Heart left ventricle (tissue), 16 donors: ENCODE data around the gene C4orf46. TPM values are rescaled to one million over a fixed set of nuclear protein-coding genes. Genes with fewer than 3 reads are reported as not detected.

Experiments
- ATAC-seq, 4 donors: fragments of 200-7000 bp; cut with Tn5 transposase; one replicate each; pipeline ENCODE4 v1.9.1; 2020 to 2022; ENCODE audit warnings: moderate library complexity in 4 of 4, mild to moderate bottlenecking in 3 of 4, moderate number of reproducible peaks in 1 of 4
- DNase-seq, 5 donors: peaks; one replicate each; pipeline ENCODE4 v3.0.0-alpha.2; 2020
- H3K27ac ChIP-seq, 12 donors: fragments of 200-600 bp; sonication (generic) in 4 of 12; one replicate each; pipeline versions ENCODE4 v1.5.0 to v1.8.0; 2016 to 2022; ENCODE audit warnings: mild to moderate bottlenecking in 2 of 12
- H3K27me3 ChIP-seq, 9 donors: fragments of 200-600 bp; sonication (generic) in 2 of 9; one replicate each; pipeline versions ENCODE4 v1.5.1 to v1.8.0; 2016 to 2022; ENCODE audit warnings: mild to moderate bottlenecking in 3 of 9
- H3K36me3 ChIP-seq, 9 donors: fragments of 200-600 bp; sonication (generic) in 2 of 9; one replicate each; pipeline versions ENCODE4 v1.5.0 to v1.8.0; 2018 to 2022; ENCODE audit warnings: mild to moderate bottlenecking in 2 of 9
- H3K4me1 ChIP-seq, 12 donors: fragments of 200-600 bp; sonication (generic) in 4 of 12; one replicate each; pipeline versions ENCODE4 v1.5.0 to v1.8.0; 2016 to 2022; ENCODE audit warnings: mild to moderate bottlenecking in 3 of 12
- H3K4me3 ChIP-seq, 12 donors: fragments of 200-600 bp; sonication (generic) in 4 of 12; one replicate each; pipeline versions ENCODE4 v1.5.0 to v1.8.0; 2017 to 2022; ENCODE audit warnings: mild to moderate bottlenecking in 9 of 12, moderate library complexity in 4 of 12
- H3K9me3 ChIP-seq, 12 donors: fragments of 200-600 bp; sonication (generic) in 4 of 12; one replicate each; pipeline versions ENCODE4 v1.5.0 to v1.8.0; 2016 to 2022; ENCODE audit warnings: mild to moderate bottlenecking in 1 of 12
- POLR2A ChIP-seq, 2 donors: fragments of 450-650 bp; IDR thresholded peaks; one replicate each; pipeline ENCODE4 v1.6.1; 2017; ENCODE audit warnings: antibody characterized with exemption in 2 of 2, mild to moderate bottlenecking in 2 of 2, moderate library complexity in 2 of 2
- WGBS, 4 donors: extraction: QIAGEN DNeasy Blood & Tissue Kit in 2 of 4; methylation state at CpG; one replicate each; pipeline versions ENCODE4 v1.1.5 to v1.1.7; 2013 to 2018; 5-methylcytosine and 5-hydroxymethylcytosine counted together
- intact Hi-C, 10 donors: fragments of 100-400 bp; cut with DNase I; formaldehyde crosslinking; loops; one replicate each; pipeline versions ENCODE4 v1.11.1 to v1.14.2; 2022
- polyA plus RNA-seq, 2 donors: library from polyadenylated mRNA; stranded (reverse); fragments of 200-250 nt; gene quantifications; one replicate each; pipeline ENCODE4 v1.2.3, GENCODE V29; 2013
- total RNA-seq, 9 donors: library from RNA; depleted of rRNA in 2 of 9; stranded (reverse); fragments of >200 nt in 2 of 9; fragmentation: NEBNext Ultra II Directional in 3 of 9; extraction: Animal tissue kit (Norgen Biotek cat#: 25700) in 3 of 9; gene quantifications; one replicate each; pipeline versions ENCODE4 v1.1.0 to v1.2.4, GENCODE V29; 2016 to 2023
- TF ChIP-seq, protein P1 (sequence below), 12 donors: fragments of 200-600 bp; sonication (generic) in 4 of 12; IDR thresholded peaks; one replicate each; pipeline versions ENCODE4 v1.5.0 to v1.8.0; 2018 to 2022; ENCODE audit warnings: antibody characterized with exemption in 12 of 12, mild to moderate bottlenecking in 5 of 12
- donor health status: ischemic (EF 13 %, LVEDD 7.1; RV severe dilation, severe dysfunction).
- donor health status: healthy with polysubstance abuse.
- donor health status: DM: no; HTN: yes; CAD: no.
- donor health status: DM: no; HTN: no; CAD: no.
- donor health status: ischemic (EF 25% LVEDD 6.9; RV normal size, moderate dysfunction).
- donor health status: ischemic (EF 25% LVEDD 5.7; RV mildly dilated, moderate dysfunction).
- donor health status: healthy.
- donor health status: DM: yes; HTN: yes; CAD: no.
- donor health status: ischemic (EF 35%, LVEDD 5.7; RV mildly dilated, moderate dysfunction).
- donor health status: nonischemic (EF 11% LVEDD 7.7; RV severe dilation, severe dysfunction).
- donor health status: DM: yes; HTN: yes; CAD: no.
- donor health status: PGD.
- donor health status: ischemic (EF 29% LVEDD 5.4; RV normal size, mild dysfunction).
- donor health status: nonischemic (EF 23%, LVEDD 6.1; RV moderate dilation, normal function).

Gene C4orf46
- total and polyA plus RNA-seq, 11 donors, result 2.0 to 8.1 (median 4.1) TPM

- Histone ChIP-seq H3K4me3 (no peak overlapping the region), H3K27ac (no peak overlapping the region), H3K27me3 (no peaks in the 10 kb centered on the region), H3K9me3 (no peaks in the 10 kb centered on the region), H3K4me1 (no peaks in the 10 kb centered on the region), H3K36me3 (peaks cover 0 to 100% (median 99%) of the 10 kb centered on the region in 9 donors)
- no peak for DNase-seq
- no peak for TF ChIP-seq POLR2A (IDR thresholded peaks at IDR 0.05)
- TF ChIP-seq, protein P1, sequence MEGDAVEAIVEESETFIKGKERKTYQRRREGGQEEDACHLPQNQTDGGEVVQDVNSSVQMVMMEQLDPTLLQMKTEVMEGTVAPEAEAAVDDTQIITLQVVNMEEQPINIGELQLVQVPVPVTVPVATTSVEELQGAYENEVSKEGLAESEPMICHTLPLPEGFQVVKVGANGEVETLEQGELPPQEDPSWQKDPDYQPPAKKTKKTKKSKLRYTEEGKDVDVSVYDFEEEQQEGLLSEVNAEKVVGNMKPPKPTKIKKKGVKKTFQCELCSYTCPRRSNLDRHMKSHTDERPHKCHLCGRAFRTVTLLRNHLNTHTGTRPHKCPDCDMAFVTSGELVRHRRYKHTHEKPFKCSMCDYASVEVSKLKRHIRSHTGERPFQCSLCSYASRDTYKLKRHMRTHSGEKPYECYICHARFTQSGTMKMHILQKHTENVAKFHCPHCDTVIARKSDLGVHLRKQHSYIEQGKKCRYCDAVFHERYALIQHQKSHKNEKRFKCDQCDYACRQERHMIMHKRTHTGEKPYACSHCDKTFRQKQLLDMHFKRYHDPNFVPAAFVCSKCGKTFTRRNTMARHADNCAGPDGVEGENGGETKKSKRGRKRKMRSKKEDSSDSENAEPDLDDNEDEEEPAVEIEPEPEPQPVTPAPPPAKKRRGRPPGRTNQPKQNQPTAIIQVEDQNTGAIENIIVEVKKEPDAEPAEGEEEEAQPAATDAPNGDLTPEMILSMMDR (IDR thresholded peaks at IDR 0.05), result peak in 3 of 12 donors; percentile 10 to 36 (median 30)
- WGBS, 4 donors, result 56 to 80% (median 74%) methylated on average over 1 of the region's 1 CpG
- intact Hi-C loops, result no loop called here
- ATAC-seq, result peak in 1 of 4 donors; percentile 24
These were observed 39.1 kb upstream of the C4orf46 start for GRCh38 chr4:158710814-158711213.

GRCh38 chr4:158704274-158704673 lies 32.6 kb upstream of the C4orf46 start:
- ATAC-seq (no peak), DNase-seq (no peak)
- no peak overlapping the region for H3K4me3 ChIP-seq
- H3K27ac ChIP-seq, result no peak overlapping the region
- H3K36me3 ChIP-seq, result peaks cover 0 to 98% (median 70%) of the 10 kb centered on the region in 9 donors
- H3K4me1 ChIP-seq, result no peaks in the 10 kb centered on the region
- H3K9me3 ChIP-seq, result no peaks in the 10 kb centered on the region
- no peaks in the 10 kb centered on the region for H3K27me3 ChIP-seq
- TF ChIP-seq POLR2A (IDR thresholded peaks at IDR 0.05), result no peak
- TF ChIP-seq, protein P1 (IDR thresholded peaks at IDR 0.05), result no peak
- intact Hi-C loops, result no loop called here
- 92 to 94% (median 93%) methylated on average over 4 of the region's 4 CpGs for WGBS, 4 donors

DNA sequence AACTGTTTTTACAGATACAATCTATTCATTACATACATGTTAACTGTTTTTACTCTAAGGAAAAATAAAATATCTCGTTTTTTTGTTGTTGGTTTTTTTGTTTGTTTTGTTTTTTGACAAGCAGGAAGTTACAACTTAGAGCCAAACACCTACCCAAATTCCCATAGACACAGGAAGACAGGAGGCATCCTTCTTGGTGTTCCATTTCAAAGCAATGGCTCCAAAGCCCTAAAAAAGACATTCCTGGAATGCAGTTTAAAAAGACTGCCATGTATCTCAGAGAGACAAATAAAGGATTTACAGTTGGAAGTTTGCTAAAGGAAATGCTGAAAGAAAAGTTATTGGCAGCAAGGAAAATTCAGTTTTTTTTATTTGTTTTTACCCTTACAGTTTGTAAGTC lies 17.1 kb upstream of the C4orf46 start:
- no peaks in the 10 kb centered on the region for H3K9me3 ChIP-seq
- intact Hi-C loops, result no loop called here
- no peak overlapping the region for H3K4me3 ChIP-seq
- H3K27ac ChIP-seq, result no peak overlapping the region
- DNase-seq (no peak), ATAC-seq (no peak)
- H3K27me3 ChIP-seq, result no peaks in the 10 kb centered on the region
- peaks cover 0 to 97% (median 44%) of the 10 kb centered on the region in 9 donors for H3K36me3 ChIP-seq
- no peak for TF ChIP-seq POLR2A (IDR thresholded peaks at IDR 0.05)
- TF ChIP-seq, protein P1 (IDR thresholded peaks at IDR 0.05), result no peak
- H3K4me1 ChIP-seq, result no peaks in the 10 kb centered on the region
- WGBS, 4 donors, result 65 to 75% (median 68%) methylated on average over 1 of the region's 1 CpG

GRCh38 chr4:158682066-158682465 lies 10.4 kb upstream of the C4orf46 start:
- H3K9me3 ChIP-seq, result no peaks in the 10 kb centered on the region
- no peak for DNase-seq
- 26 to 49% (median 36%) methylated on average over 2 of the region's 2 CpGs for WGBS, 4 donors
- H3K4me1 ChIP-seq, result peaks cover 0 to 9% (median 0%) of the 10 kb centered on the region in 12 donors
- no peak for TF ChIP-seq POLR2A (IDR thresholded peaks at IDR 0.05)
- TF ChIP-seq, protein P1 (IDR thresholded peaks at IDR 0.05), result no peak
- no peaks in the 10 kb centered on the region for H3K27me3 ChIP-seq
- no peak overlapping the region for H3K4me3 ChIP-seq
- peak in 1 of 4 donors; percentile 51 for ATAC-seq
- no peak overlapping the region for H3K27ac ChIP-seq
- H3K36me3 ChIP-seq, result peaks cover 0 to 72% (median 38%) of the 10 kb centered on the region in 9 donors
- intact Hi-C loops, result no loop called here
